PC-3 (cell line): ENCODE results near the gene PTGIR. TPM values are rescaled to one million over a fixed set of nuclear protein-coding genes. Genes with fewer than 3 reads are reported as not detected.

Experiments
- ATAC-seq: fragments of 200-7000 bp; cut with Tn5 transposase; 2 replicates; pipeline ENCODE4 v1.9.1; 2020; ENCODE audit warnings: mild to moderate bottlenecking, moderate library complexity
- BruUV-seq: library from RNA; stranded (reverse); fragments of 400-500 nt; replicated peaks from 2 replicates; lab custom pipeline; 2021; lab: Mats Ljungman, UMichigan
- CTCF ChIA-PET: fragments of 300-600 bp; sonication (Branson Sonifier 250); formaldehyde crosslinking; loops from one replicate; lab custom pipeline; 2022; ENCODE audit warnings: antibody characterized with exemption; lab: Charles Lee
- POLR2A ChIA-PET: fragments of 300-600 bp; sonication (Branson Sonifier 250); formaldehyde crosslinking; loops from one replicate; lab custom pipeline; 2022; ENCODE audit warnings: antibody characterized with exemption; ENCODE audit not compliant: unreplicated experiment; lab: Charles Lee
- DNase-seq: peaks from one replicate; pipeline ENCODE4 v3.0.0-alpha.2; 2015
- H2AFZ ChIP-seq: fragments of 300-600 bp; sonication (generic); 2 replicates; pipeline ENCODE4 v1.6.0; 2016; ENCODE audit warnings: antibody characterized with exemption, low read length
- H3F3A ChIP-seq: fragments of 300-600 bp; sonication (generic); one replicate; pipeline ENCODE4 v1.6.0; 2017; ENCODE audit warnings: antibody characterized with exemption, low read length, control low read depth, mild to moderate bottlenecking; ENCODE audit not compliant: unreplicated experiment
- H3K27ac ChIP-seq: fragments of 300-600 bp; sonication (generic); 2 replicates; pipeline ENCODE4 v1.5.1; 2016; ENCODE audit warnings: mild to moderate bottlenecking, low read length
- H3K27me3 ChIP-seq: fragments of 300-600 bp; sonication (generic); 2 replicates; pipeline ENCODE4 v1.6.1; 2016; ENCODE audit warnings: low read length, mixed read lengths
- H3K36me3 ChIP-seq: fragments of 300-600 bp; sonication (generic); 2 replicates; pipeline ENCODE4 v1.6.1; 2016; ENCODE audit warnings: low read depth, mixed run types, low read length, mixed read lengths
- H3K4me1 ChIP-seq: fragments of 300-600 bp; sonication (generic); 2 replicates; pipeline ENCODE4 v1.5.1; 2016; ENCODE audit warnings: low read length; ENCODE audit not compliant: insufficient read depth
- H3K4me2 ChIP-seq: fragments of 300-600 bp; sonication (generic); 2 replicates; pipeline ENCODE4 v1.6.0; 2016; ENCODE audit warnings: low read length
- H3K4me3 ChIP-seq: fragments of 300-600 bp; sonication (generic); 2 replicates; pipeline ENCODE4 v1.5.1; 2016; ENCODE audit warnings: mild to moderate bottlenecking, low read length, mixed read lengths
- H3K79me2 ChIP-seq: fragments of 300-600 bp; sonication (generic); 2 replicates; pipeline ENCODE4 v1.6.1; 2017; ENCODE audit warnings: low read length, mixed read lengths
- H3K9ac ChIP-seq: fragments of 300-600 bp; sonication (generic); 2 replicates; pipeline ENCODE4 v1.6.0; 2016; ENCODE audit warnings: mild to moderate bottlenecking, low read length
- H3K9me2 ChIP-seq: fragments of 300-600 bp; sonication (generic); replicated peaks from 2 replicates; pipeline ENCODE4 v1.6.1; 2016; ENCODE audit warnings: mixed run types, low read length, mixed read lengths
- H3K9me3 ChIP-seq: fragments of 300-600 bp; sonication (generic); 2 replicates; pipeline ENCODE4 v1.6.1; 2016; ENCODE audit warnings: low read length, mixed read lengths
- H4K20me1 ChIP-seq: fragments of 300-600 bp; sonication (generic); 2 replicates; pipeline ENCODE4 v1.6.1; 2016; ENCODE audit warnings: low read length, mixed read lengths
- EZH2 ChIP-seq: fragments of 300-600 bp; sonication (generic); IDR thresholded peaks from one replicate; pipeline ENCODE4 v1.6.1; 2017; ENCODE audit warnings: antibody characterized with exemption, mild to moderate bottlenecking, low read length; ENCODE audit not compliant: unreplicated experiment
- EZH2phosphoT487 ChIP-seq: fragments of 300-600 bp; sonication (generic); IDR thresholded peaks from 2 replicates; pipeline ENCODE4 v1.6.1; 2018; ENCODE audit warnings: mild to moderate bottlenecking, antibody characterized with exemption, low read length, borderline replicate concordance
- intact Hi-C: fragments of 100-400 bp; cut with micrococcal nuclease; formaldehyde crosslinking; loops from 2 replicates; pipeline ENCODE4 v1.9.0; 2023
- total RNA-seq: library from RNA; depleted of rRNA; stranded (reverse); fragments of >200 nt; gene quantifications from 2 replicates; pipeline ENCODE4 v1.2.3, GENCODE V29; 2014
- TF ChIP-seq, protein P1 (sequence below): fragments of 300-600 bp; sonication (generic); conservative IDR thresholded peaks from 2 replicates; pipeline ENCODE4 v1.5.1; 2017; ENCODE audit warnings: antibody characterized with exemption, low read depth, mild to moderate bottlenecking, low read length

PTGIR gene
- total RNA-seq, 1 experiment from 2014 or later: not detected

DNA sequence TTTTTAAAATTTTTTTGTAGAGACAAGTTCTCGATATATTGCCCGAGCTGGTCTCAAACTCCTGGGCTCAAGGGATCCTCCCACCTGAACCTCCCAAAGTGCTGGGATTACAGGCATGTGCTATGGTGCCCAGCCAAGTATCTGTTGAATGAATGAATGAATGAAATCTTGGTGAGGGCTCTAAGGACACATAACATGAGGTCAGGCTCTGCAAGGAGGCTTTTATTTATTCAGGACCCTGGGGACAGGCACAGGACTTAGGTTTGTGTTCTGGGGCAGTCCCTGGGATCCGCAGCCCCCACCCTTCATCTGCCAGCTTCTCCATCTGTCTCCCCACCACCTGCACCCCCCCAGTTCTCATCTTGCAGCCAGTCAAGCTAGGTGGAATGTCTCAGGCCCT is 4.6 kb downstream of the PTGIR start:
- no peak overlapping the region for H3K9ac ChIP-seq
- H2AFZ ChIP-seq: no peak overlapping the region
- no peaks in the 10 kb centered on the region for H3K79me2 ChIP-seq
- H3K27me3 ChIP-seq: no peaks in the 10 kb centered on the region
- no peaks in the 10 kb centered on the region for H3K9me2 ChIP-seq
- POLR2A ChIA-PET: no interaction called here
- TF ChIP-seq EZH2 (no peak), EZH2phosphoT487 (no peak)
- TF ChIP-seq, protein P1, sequence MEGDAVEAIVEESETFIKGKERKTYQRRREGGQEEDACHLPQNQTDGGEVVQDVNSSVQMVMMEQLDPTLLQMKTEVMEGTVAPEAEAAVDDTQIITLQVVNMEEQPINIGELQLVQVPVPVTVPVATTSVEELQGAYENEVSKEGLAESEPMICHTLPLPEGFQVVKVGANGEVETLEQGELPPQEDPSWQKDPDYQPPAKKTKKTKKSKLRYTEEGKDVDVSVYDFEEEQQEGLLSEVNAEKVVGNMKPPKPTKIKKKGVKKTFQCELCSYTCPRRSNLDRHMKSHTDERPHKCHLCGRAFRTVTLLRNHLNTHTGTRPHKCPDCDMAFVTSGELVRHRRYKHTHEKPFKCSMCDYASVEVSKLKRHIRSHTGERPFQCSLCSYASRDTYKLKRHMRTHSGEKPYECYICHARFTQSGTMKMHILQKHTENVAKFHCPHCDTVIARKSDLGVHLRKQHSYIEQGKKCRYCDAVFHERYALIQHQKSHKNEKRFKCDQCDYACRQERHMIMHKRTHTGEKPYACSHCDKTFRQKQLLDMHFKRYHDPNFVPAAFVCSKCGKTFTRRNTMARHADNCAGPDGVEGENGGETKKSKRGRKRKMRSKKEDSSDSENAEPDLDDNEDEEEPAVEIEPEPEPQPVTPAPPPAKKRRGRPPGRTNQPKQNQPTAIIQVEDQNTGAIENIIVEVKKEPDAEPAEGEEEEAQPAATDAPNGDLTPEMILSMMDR: no peak
- ATAC-seq (no peak), DNase-seq (no peak)
- no peak overlapping the region for H3K4me3 ChIP-seq
- intact Hi-C loops: no loop called here
- no peak overlapping the region for H3K27ac ChIP-seq
- no TSS peak for BruUV-seq
- H3K4me1 ChIP-seq: no peaks in the 10 kb centered on the region
- H3K36me3 ChIP-seq: no peaks in the 10 kb centered on the region
- no peaks in the 10 kb centered on the region for H3K9me3 ChIP-seq
- H4K20me1 ChIP-seq: no peaks in the 10 kb centered on the region
- H3K4me2 ChIP-seq: no peak overlapping the region
- CTCF ChIA-PET: no interaction called here
- no peaks in the 10 kb centered on the region for H3F3A ChIP-seq

DNA sequence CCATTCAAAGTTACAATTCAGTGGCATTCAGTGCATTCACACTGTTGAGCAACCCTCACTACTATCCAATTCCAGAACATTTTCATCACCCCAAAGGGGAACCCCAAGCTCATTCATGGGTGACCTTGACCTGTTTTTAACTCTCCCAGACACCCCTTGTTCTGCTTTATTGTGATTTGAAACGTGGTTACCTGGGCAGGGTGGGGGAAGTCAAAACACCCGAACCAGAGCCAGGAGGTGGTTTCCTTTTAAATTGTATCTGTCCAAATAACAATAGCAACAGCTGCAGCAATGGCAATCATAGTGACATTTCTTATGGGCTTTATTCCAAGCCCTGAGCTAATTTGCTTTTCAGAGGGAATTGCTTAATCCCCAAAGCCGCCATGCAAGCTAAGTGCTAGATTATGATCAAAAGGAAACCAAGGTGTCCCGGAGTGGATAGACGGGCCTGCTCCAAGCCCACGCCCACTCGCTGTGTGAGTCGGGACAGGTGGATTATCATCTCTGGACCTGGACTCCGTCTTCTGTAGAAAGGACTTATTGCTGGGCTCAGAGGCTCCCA is 6.1 kb downstream of the PTGIR start:
- intact Hi-C loops: no loop called here
- TF ChIP-seq EZH2phosphoT487: no peak
- no peak for TF ChIP-seq EZH2
- TF ChIP-seq, protein P1: no peak
- H3K4me3 ChIP-seq: no peak overlapping the region
- H3K9me2 ChIP-seq: no peaks in the 10 kb centered on the region
- no peaks in the 10 kb centered on the region for H4K20me1 ChIP-seq
- no peaks in the 10 kb centered on the region for H3F3A ChIP-seq
- H3K27me3 ChIP-seq: no peaks in the 10 kb centered on the region
- no peaks in the 10 kb centered on the region for H3K9me3 ChIP-seq
- H3K4me2 ChIP-seq: no peak overlapping the region
- no TSS peak for BruUV-seq
- H3K79me2 ChIP-seq: no peaks in the 10 kb centered on the region
- H3K27ac ChIP-seq: no peak overlapping the region
- ATAC-seq: no peak
- H3K4me1 ChIP-seq: no peaks in the 10 kb centered on the region
- H3K36me3 ChIP-seq: no peaks in the 10 kb centered on the region
- H2AFZ ChIP-seq: no peak overlapping the region
- ChIA-PET CTCF (no interaction called here), POLR2A (no interaction called here)
- no peak for DNase-seq
- no peak overlapping the region for H3K9ac ChIP-seq

DNA sequence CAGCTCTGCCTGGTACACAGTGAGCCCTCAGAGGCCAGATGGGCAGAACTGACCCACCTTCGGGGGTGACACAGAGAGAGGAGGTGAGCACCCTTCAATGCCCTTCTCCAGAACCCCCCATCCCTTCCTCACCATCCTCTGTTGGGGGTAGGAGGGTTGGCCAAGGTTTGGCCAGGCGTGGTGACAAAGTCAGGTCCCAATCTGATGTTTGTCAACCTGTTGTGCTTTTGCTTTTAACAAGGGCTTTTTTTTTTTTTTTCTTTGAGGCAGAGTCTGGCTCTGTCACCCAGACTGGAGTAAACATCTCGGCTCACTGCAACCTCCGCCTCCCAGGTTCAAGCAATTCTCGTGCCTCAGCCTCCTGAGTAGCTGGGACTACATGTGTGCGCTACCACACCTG is 7.3 kb downstream of the PTGIR start:
- no peaks in the 10 kb centered on the region for H3K27me3 ChIP-seq

More for the DNA sequence above, 7.3 kb downstream of the PTGIR start:
- no peak for TF ChIP-seq EZH2phosphoT487
- ATAC-seq: no peak
- ChIA-PET POLR2A (no interaction called here), CTCF (interaction anchor here (0.5 to 1.2 kb wide), 3 partner anchors 10 to 136 kb away, joined by 3 to 16 read pairs (median 4); partner anchors contain the start of gene DACT3)
- no peak overlapping the region for H3K4me2 ChIP-seq
- H3K36me3 ChIP-seq: no peaks in the 10 kb centered on the region
- no peaks in the 10 kb centered on the region for H4K20me1 ChIP-seq
- H2AFZ ChIP-seq: no peak overlapping the region
- no peak overlapping the region for H3K9ac ChIP-seq
- no TSS peak for BruUV-seq
- intact Hi-C loops: no loop called here
- H3K27ac ChIP-seq: no peak overlapping the region
- H3K79me2 ChIP-seq: no peaks in the 10 kb centered on the region
- H3K4me3 ChIP-seq: no peak overlapping the region
- H3F3A ChIP-seq: no peaks in the 10 kb centered on the region
- no peak for DNase-seq
- no peaks in the 10 kb centered on the region for H3K9me3 ChIP-seq
- no peaks in the 10 kb centered on the region for H3K4me1 ChIP-seq
- H3K9me2 ChIP-seq: no peaks in the 10 kb centered on the region
